WI38 (cell line): ENCODE results near the gene ATP8B1.
A peak's percentile ranks its signal among the peaks of the same experiment; 100 is the strongest.

Experiments used
- H3K4me3 ChIP-seq: 2 replicates; pipeline ENCODE4 v1.5.1; 2011; ENCODE audit warnings: low read depth, mild to moderate bottlenecking, control low read depth, low read length
- TF ChIP-seq, protein P1 (sequence below): IDR thresholded peaks from 2 replicates; pipeline ENCODE4 v1.5.1; 2012; ENCODE audit warnings: low read depth, mild to moderate bottlenecking, control low read depth, low read length

Gene ATP8B1

DNA sequence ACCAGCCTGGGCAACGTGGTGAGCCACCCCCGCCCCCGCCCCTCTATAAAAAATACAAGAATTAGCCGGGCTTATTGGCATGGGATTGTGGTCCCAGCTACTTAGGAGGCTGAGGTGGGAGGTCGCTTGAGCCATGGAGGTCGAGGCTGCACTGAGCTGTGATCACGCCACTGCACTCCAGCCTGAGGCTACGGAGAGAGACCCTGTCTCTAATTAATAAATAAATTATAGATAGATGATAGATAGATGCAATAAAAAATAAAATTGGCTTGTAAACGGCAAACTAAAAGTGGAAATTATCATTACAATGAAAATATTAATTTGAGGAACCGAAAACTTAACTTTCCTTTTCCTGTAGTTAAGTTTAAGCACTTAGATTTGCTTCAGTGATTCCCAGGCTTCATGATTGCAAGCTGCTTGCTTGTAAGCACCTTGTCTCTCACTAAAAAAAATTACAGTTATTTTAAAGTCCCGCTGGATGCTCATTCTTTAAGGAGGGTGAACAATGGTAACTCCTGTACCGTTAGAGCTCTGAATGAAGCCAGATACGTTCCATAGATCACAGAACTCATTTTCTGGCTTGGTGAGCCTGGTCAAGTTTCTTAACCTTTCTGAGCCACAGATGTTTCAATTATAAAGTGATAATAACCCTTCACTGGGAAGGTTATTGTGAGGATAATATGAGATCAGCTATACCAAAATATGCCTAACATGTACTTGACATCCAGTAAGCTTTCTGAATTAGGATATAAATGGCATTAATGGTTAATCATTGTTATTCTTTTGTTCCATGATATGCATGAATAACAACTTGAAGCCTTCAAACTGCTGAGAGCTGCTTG, 172.1 kb downstream of the ATP8B1 start:
- TF ChIP-seq, protein P1, sequence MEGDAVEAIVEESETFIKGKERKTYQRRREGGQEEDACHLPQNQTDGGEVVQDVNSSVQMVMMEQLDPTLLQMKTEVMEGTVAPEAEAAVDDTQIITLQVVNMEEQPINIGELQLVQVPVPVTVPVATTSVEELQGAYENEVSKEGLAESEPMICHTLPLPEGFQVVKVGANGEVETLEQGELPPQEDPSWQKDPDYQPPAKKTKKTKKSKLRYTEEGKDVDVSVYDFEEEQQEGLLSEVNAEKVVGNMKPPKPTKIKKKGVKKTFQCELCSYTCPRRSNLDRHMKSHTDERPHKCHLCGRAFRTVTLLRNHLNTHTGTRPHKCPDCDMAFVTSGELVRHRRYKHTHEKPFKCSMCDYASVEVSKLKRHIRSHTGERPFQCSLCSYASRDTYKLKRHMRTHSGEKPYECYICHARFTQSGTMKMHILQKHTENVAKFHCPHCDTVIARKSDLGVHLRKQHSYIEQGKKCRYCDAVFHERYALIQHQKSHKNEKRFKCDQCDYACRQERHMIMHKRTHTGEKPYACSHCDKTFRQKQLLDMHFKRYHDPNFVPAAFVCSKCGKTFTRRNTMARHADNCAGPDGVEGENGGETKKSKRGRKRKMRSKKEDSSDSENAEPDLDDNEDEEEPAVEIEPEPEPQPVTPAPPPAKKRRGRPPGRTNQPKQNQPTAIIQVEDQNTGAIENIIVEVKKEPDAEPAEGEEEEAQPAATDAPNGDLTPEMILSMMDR: no peak
- peak overlapping the region; percentile 70 for H3K4me3 ChIP-seq

DNA sequence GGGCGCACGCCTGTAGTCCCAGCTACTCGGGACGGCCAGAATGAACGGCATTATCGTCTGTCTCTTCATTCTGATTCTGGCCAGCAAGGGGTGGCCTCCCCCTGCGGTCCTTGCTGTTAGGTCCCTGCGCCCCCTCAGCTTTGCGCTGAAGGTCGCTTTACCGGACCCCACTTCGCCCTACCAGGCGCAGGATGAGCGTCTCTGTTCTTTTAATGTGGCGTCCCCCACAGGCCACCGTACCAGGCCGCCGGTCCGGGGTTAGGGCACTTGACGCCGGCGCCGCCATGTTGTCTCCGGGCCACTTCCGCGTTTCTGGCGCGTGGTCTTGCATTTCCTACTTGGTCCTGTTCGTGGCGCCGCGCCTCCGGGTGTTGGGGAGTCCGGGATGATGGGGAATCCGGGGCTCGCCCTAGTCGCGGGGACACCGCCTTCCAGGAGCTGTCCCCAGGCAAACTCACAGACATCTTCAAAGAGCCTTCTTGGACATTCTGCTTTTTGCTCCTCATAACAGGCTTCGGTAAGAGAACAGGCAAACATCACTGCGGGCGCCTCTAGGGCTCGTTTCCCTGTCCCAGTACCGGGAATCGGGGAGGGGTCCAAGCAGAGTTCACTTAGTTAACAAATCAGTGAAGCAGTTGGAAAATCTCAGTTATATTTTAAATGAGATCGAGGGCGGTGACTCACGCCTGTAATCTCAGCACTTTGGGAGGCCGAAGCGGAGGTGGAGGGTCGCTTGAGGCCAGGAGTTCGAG, 172.9 kb downstream of the ATP8B1 start:
- TF ChIP-seq, protein P1: peak; percentile 64

DNA sequence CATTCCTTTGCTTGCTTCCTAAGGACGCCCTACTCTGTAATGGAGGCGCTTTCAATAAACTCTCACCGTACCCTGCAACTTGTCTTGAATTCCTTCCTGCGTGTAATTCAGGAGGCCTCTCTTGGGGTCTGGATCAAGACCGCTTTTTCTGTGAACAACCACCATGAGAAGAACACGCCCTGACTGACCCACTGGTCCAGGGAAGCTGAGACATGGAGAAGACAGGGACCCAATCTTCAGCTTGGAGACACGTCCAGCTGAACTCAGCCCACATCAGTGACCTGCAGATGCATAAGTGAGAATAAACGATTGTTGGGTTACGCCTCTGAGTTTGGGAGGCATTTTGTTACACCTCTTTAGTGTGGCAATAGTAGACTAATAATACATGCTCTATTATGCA, 173.7 kb downstream of the ATP8B1 start:
- no peak overlapping the region for H3K4me3 ChIP-seq
- TF ChIP-seq, protein P1: no peak

More for the DNA sequence above, 172.9 kb downstream of the ATP8B1 start:
- peak overlapping the region; percentile 70 for H3K4me3 ChIP-seq

DNA sequence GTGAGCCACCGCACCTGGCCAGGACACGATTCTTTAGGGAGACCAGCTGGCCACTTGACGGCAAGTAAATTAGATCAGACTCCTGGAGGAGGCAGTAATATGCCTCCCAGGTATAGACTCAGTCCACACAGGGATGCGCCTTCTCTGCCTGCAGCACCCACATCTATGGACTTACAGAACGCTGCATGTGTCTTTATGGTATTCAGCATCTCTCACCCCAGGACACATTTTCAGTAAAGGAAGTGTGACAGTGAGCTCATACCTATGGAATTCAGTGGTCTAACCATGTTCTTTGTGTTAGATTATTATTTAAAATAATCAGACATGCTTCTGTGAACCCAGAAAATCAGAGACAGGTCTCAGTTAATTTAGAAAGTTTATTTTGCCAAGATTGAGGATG, 175.6 kb downstream of the ATP8B1 start:
- TF ChIP-seq, protein P1: no peak
- H3K4me3 ChIP-seq: no peak overlapping the region

DNA sequence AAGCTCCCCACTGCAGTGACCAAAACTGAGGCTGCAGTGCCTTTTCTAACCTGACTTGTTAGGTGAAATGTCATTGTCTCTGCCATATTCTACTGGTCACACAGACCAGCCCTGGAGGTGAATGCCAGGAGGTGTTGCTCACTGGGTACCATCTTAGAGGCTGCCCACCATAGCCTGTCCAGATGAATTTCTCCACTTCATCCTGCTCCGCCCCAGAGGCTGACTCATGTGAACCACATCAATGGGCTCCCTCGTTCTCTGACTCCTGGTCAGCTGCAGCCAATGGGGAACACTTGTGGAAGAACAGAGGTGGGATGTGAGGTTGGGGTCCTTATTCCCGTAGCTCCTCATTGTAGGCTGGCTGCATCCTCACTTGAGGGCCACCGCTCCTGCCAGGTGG, 178.1 kb downstream of the ATP8B1 start:
- H3K4me3 ChIP-seq: no peak overlapping the region
- TF ChIP-seq, protein P1: no peak

DNA sequence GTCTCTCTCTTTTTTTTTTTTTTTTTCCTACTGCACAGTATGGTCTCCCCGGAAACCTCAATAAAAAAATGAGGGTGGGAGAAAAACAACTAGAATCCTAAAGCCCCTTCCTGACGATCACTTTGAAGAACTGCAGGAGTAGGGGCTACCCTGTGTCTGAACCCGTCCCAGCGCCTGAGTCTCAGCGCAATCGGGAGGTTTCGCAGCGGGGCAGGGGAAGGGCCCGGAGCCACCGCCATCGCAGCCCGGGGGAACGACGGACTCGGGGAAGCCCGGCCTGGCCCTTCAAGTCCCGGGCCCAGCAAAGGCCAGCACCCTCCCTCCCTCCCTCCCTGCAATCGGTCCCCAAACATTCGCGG, 181.9 kb downstream of the ATP8B1 start:
- TF ChIP-seq, protein P1: no peak

DNA sequence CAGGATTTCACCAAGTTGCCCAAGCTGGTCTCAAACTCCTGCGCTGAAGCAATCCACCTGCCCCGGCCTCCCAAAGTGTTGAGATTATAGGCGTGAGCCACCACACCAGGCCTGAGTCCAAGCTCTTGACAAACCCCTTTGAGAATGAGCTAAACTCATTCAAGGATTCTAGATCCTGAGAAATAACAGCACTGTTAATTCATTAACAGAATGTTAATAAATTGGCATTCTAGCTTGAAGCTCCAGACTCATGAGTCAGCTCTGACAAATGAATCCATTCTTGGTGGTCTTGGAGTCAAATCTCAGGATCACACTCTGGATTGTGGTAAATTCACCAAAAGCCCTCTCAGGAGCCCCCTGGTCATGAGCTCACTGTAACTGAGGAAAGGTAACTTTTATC, 183.2 kb downstream of the ATP8B1 start:
- TF ChIP-seq, protein P1: no peak
- no peak overlapping the region for H3K4me3 ChIP-seq

More for the DNA sequence above, 181.9 kb downstream of the ATP8B1 start:
- peak overlapping the region; percentile 86 for H3K4me3 ChIP-seq
